ENCODE measurements around the gene LTBP1. TPM values are rescaled to one million over a fixed set of nuclear protein-coding genes. Genes with fewer than 3 reads are reported as not detected.

The LTBP1 gene
- total RNA-seq, 2 experiments from 2014 or later: 61.1 to 82.6 TPM

- TF ChIP-seq EZH2phosphoT487 (IDR thresholded peaks at IDR 0.05; ENCODE audit: borderline replicate concordance, low read depth, low read length) (no peak), CTCF (conservative IDR thresholded peaks at IDR 0.05; ENCODE audit: low read length) (no peak)
- H3K4me2 ChIP-seq (ENCODE audit: low read length): no peak overlapping the region
- no peaks in the 10 kb centered on the region for H3K79me2 ChIP-seq (ENCODE audit: insufficient read depth, low read depth, low read length)
- H3K9me2 ChIP-seq (ENCODE audit: insufficient read depth, low read length): no peaks in the 10 kb centered on the region
- H3K4me1 ChIP-seq (ENCODE audit: insufficient read depth, low read length, poor library complexity, severe bottlenecking): no peaks in the 10 kb centered on the region
- peaks cover 47% of the 10 kb centered on the region for H3K36me3 ChIP-seq (ENCODE audit: insufficient read depth, low read length)
- intact Hi-C loops (cut with micrococcal nuclease; ENCODE audit: unreplicated experiment): no loop called here
- no TSS peak for BruUV-seq (replicated peaks)
- H3K9me3 ChIP-seq (ENCODE audit: low read length): no peaks in the 10 kb centered on the region
- H3K27ac ChIP-seq (ENCODE audit: low read depth, low read length, poor library complexity, severe bottlenecking): no peak overlapping the region
- H3K4me3 ChIP-seq (ENCODE audit: low read depth, low read length, poor library complexity, severe bottlenecking): no peak overlapping the region
- CTCF ChIA-PET (ENCODE audit: unreplicated experiment): no interaction called here
- H2AFZ ChIP-seq (ENCODE audit: low read length): no peak overlapping the region
- no peak for DNase-seq (ENCODE audit: low spot score)
- no peaks in the 10 kb centered on the region for H4K20me1 ChIP-seq (ENCODE audit: insufficient read depth, low read length)
- POLR2A ChIA-PET: interaction anchor here (0.5 kb wide), 1 partner anchor 9 kb away, joined by 3 read pairs; no protein-coding TSS in a partner anchor
These were observed 444.9 kb downstream of the LTBP1 start for GRCh38 chr2:33391529-33392255.

GRCh38 chr2:33392366-33392765 lies 445.6 kb downstream of the LTBP1 start:
- Histone ChIP-seq H3K9me2 (ENCODE audit: insufficient read depth, low read length) (no peaks in the 10 kb centered on the region), H3K36me3 (ENCODE audit: insufficient read depth, low read length) (peaks cover 53% of the 10 kb centered on the region), H3K27ac (ENCODE audit: low read depth, low read length, poor library complexity, severe bottlenecking) (no peak overlapping the region), H3K9me3 (ENCODE audit: low read length) (no peaks in the 10 kb centered on the region), H3K4me1 (ENCODE audit: insufficient read depth, low read length, poor library complexity, severe bottlenecking) (no peaks in the 10 kb centered on the region), H3K4me3 (ENCODE audit: low read depth, low read length, poor library complexity, severe bottlenecking) (no peak overlapping the region), H3K79me2 (ENCODE audit: insufficient read depth, low read depth, low read length) (no peaks in the 10 kb centered on the region), H4K20me1 (ENCODE audit: insufficient read depth, low read length) (0 out of 2 replicates have a peak, but pooled peaks cover 3% of the 10 kb centered on the region), H2AFZ (ENCODE audit: low read length) (no peak overlapping the region), H3K4me2 (ENCODE audit: low read length) (no peak overlapping the region)
- no TSS peak for BruUV-seq (replicated peaks)
- no peak for TF ChIP-seq CTCF (conservative IDR thresholded peaks at IDR 0.05; ENCODE audit: low read length)
- no peak for TF ChIP-seq EZH2phosphoT487 (IDR thresholded peaks at IDR 0.05; ENCODE audit: borderline replicate concordance, low read depth, low read length)
- intact Hi-C loops (cut with micrococcal nuclease; ENCODE audit: unreplicated experiment): no loop called here
- ChIA-PET POLR2A (no interaction called here), CTCF (ENCODE audit: unreplicated experiment) (no interaction called here)
- no peak for DNase-seq (ENCODE audit: low spot score)

GRCh38 chr2:33395034-33395433 lies 448.3 kb downstream of the LTBP1 start:
- POLR2A ChIA-PET: interaction anchor here (0.6 to 0.8 kb wide), 3 partner anchors 50 to 531 kb away, joined by 3 to 4 read pairs (median 3); no protein-coding TSS in a partner anchor
- CTCF ChIA-PET (ENCODE audit: unreplicated experiment): interaction anchor here (0.6 kb wide), 1 partner anchor 155 kb away, joined by 3 read pairs; no protein-coding TSS in a partner anchor
- no peak for TF ChIP-seq EZH2phosphoT487 (IDR thresholded peaks at IDR 0.05; ENCODE audit: borderline replicate concordance, low read depth, low read length)
- no peak for TF ChIP-seq CTCF (conservative IDR thresholded peaks at IDR 0.05; ENCODE audit: low read length)
- H2AFZ ChIP-seq (ENCODE audit: low read length): no peak overlapping the region
- H4K20me1 ChIP-seq (ENCODE audit: insufficient read depth, low read length): 0 out of 2 replicates have a peak, but pooled peaks cover 3% of the 10 kb centered on the region
- intact Hi-C loops (cut with micrococcal nuclease; ENCODE audit: unreplicated experiment): no loop called here
- no peak overlapping the region for H3K27ac ChIP-seq (ENCODE audit: low read depth, low read length, poor library complexity, severe bottlenecking)
- H3K36me3 ChIP-seq (ENCODE audit: insufficient read depth, low read length): peaks cover 60% of the 10 kb centered on the region
- H3K4me3 ChIP-seq (ENCODE audit: low read depth, low read length, poor library complexity, severe bottlenecking): no peak overlapping the region
- no peaks in the 10 kb centered on the region for H3K4me1 ChIP-seq (ENCODE audit: insufficient read depth, low read length, poor library complexity, severe bottlenecking)
- H3K9me2 ChIP-seq (ENCODE audit: insufficient read depth, low read length): no peaks in the 10 kb centered on the region
- no TSS peak for BruUV-seq (replicated peaks)
- DNase-seq (ENCODE audit: low spot score): no peak
- H3K4me2 ChIP-seq (ENCODE audit: low read length): no peak overlapping the region
- H3K9me3 ChIP-seq (ENCODE audit: low read length): no peaks in the 10 kb centered on the region
- no peaks in the 10 kb centered on the region for H3K79me2 ChIP-seq (ENCODE audit: insufficient read depth, low read depth, low read length)
